HFF-Myc (cell line): ENCODE results near the gene GNAO1.

Source experiments
- DNase-seq: peaks from one replicate; pipeline ENCODE4 v3.0.0-alpha.2; 2011; ENCODE audit warnings: low read depth; ENCODE audit errors: extremely low read depth
- H3K4me3 ChIP-seq: replicated peaks from 2 replicates; pipeline ENCODE4 v1.5.1; 2011; ENCODE audit warnings: low read depth, mild to moderate bottlenecking, control low read depth, low read length
- CTCF ChIP-seq: IDR thresholded peaks from 2 replicates; pipeline ENCODE4 v1.5.1; 2012; ENCODE audit warnings: mild to moderate bottlenecking, low read depth, low read length, control low read depth; ENCODE audit errors: missing control alignments

Gene GNAO1

DNA sequence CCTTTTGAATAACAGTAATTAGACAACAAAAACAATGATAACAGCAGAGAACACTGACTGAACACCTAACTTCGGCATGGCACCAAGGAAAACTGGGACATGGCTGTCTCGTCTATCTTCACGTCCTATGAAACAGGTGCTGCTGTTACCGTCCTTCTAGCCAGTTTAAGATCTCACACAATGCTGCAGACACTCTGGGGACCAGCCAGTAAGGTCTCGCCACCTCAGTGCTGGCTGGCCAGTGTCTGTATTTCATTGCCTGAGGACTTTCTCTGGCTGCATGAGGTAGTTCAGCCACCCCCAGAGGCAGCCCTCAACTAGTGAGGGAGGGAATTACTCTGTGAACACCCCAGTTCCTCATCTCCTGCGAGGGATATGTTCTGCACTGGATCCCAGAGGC lies 176.5 kb downstream of the GNAO1 start:
- DNase-seq: no peak
- no peak overlapping the region for H3K4me3 ChIP-seq
- no peak for TF ChIP-seq CTCF

GRCh38 chr16:56368545-56368944 lies 177.3 kb downstream of the GNAO1 start:
- no peak overlapping the region for H3K4me3 ChIP-seq
- no peak for DNase-seq
- no peak for TF ChIP-seq CTCF

- no peak for DNase-seq
- H3K4me3 ChIP-seq: no peak overlapping the region
- no peak for TF ChIP-seq CTCF
Observed at GRCh38 chr16:56369202-56369601, 177.9 kb downstream of the GNAO1 start.

DNA sequence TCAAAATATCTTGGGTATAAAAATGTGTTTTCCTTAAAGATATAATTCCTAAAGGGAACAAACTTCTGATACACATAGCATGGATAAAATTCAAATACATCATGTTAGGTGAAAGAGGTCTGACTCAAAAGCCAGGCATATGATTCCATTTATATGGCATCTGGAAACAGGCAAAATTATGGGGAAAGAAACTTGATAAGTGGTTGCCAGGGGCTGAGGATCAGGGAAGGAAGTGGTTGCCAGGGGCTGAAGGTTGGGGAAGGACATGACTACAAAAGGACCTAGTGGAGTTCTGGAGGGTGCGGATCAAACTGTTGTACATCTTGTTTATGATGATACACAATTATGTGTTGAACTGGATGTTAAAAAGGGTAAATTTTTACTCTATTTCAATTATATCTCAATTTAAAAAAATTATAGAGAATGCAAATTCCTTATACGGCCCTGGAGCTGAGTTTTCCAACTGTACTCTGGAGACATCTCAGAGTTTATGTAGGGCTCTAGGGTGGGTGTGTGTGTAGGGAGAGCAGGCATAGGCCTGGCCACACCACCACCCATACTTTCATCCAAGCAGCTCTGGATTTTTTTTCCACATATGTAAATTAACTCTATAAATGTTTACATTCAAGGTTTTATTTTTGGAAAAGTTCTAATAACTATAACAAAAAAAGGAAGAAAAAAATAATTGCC lies 179.0 kb downstream of the GNAO1 start:
- peak; percentile 50 for DNase-seq
- H3K4me3 ChIP-seq: no peak overlapping the region
- TF ChIP-seq CTCF: no peak

GRCh38 chr16:56370875-56371659 lies 179.8 kb downstream of the GNAO1 start:
- H3K4me3 ChIP-seq: no peak overlapping the region
- no peak for DNase-seq
- no peak for TF ChIP-seq CTCF

GRCh38 chr16:56371660-56371937 lies 180.3 kb downstream of the GNAO1 start:
- H3K4me3 ChIP-seq: no peak overlapping the region
- no peak for DNase-seq
- no peak for TF ChIP-seq CTCF
